Measurements from ENCODE around the gene ABLIM3. TPM values are rescaled to one million over a fixed set of nuclear protein-coding genes. Genes with fewer than 3 reads are reported as not detected.

ABLIM3 gene
- total and polyA plus RNA-seq, 9 of the 15 experiments (the other 6 are each of a cell fraction or from before 2014, with no cell fraction given), result 0.03 to 0.38 (median 0.11) TPM

DNA sequence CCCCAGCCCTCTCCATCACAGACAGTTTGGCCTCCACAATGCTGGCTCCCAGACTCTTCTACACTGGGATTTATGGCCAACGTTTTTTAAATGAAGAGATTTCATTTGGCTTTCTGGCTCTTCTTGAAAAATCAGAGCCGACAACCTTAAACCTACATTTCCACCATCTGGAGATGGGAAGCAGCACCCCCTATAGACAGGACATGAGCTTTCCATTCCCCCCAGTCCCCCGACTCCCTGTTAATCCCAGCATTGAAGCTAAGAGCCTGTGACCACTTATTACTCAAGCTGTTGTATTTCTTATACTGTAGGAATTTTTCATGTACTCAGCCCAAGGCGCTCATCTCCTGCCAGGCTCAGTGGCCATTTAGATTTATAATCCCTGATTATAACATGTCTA, 96.4 kb downstream of the ABLIM3 start:
- TF ChIP-seq, protein P1, sequence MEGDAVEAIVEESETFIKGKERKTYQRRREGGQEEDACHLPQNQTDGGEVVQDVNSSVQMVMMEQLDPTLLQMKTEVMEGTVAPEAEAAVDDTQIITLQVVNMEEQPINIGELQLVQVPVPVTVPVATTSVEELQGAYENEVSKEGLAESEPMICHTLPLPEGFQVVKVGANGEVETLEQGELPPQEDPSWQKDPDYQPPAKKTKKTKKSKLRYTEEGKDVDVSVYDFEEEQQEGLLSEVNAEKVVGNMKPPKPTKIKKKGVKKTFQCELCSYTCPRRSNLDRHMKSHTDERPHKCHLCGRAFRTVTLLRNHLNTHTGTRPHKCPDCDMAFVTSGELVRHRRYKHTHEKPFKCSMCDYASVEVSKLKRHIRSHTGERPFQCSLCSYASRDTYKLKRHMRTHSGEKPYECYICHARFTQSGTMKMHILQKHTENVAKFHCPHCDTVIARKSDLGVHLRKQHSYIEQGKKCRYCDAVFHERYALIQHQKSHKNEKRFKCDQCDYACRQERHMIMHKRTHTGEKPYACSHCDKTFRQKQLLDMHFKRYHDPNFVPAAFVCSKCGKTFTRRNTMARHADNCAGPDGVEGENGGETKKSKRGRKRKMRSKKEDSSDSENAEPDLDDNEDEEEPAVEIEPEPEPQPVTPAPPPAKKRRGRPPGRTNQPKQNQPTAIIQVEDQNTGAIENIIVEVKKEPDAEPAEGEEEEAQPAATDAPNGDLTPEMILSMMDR (IDR thresholded peaks at IDR 0.05 in 2 of 3, conservative IDR thresholded peaks at IDR 0.05 in 1 of 3; ENCODE audit: insufficient read depth in 2 of 3, low read depth in 1 of 3, low read length in 3 of 3), result peak in 2 of 3 experiments; percentile 27 to 33; a peak in 1 of 6 replicates
- no peak for TF ChIP-seq SMAD3 (CRISPR knock-in tag; conservative IDR thresholded peaks at IDR 0.05)
- no peak for TF ChIP-seq ZKSCAN1 (IDR thresholded peaks at IDR 0.05; ENCODE audit: low read depth, low read length)
- no peak for TF ChIP-seq ZNF23 (CRISPR knock-in tag; IDR thresholded peaks at IDR 0.05)
- 0 out of 4 replicates have a peak, but pooled peaks of 1 of the 2 experiments have one; percentile 16 for TF ChIP-seq RAD21 (CRISPR knock-in tag; conservative IDR thresholded peaks at IDR 0.05 in 1 of 2, IDR thresholded peaks at IDR 0.05 in 1 of 2)
- TF ChIP-seq, protein P2, sequence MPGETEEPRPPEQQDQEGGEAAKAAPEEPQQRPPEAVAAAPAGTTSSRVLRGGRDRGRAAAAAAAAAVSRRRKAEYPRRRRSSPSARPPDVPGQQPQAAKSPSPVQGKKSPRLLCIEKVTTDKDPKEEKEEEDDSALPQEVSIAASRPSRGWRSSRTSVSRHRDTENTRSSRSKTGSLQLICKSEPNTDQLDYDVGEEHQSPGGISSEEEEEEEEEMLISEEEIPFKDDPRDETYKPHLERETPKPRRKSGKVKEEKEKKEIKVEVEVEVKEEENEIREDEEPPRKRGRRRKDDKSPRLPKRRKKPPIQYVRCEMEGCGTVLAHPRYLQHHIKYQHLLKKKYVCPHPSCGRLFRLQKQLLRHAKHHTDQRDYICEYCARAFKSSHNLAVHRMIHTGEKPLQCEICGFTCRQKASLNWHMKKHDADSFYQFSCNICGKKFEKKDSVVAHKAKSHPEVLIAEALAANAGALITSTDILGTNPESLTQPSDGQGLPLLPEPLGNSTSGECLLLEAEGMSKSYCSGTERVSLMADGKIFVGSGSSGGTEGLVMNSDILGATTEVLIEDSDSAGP (CRISPR knock-in tag; IDR thresholded peaks at IDR 0.05), result no peak
- no peak for TF ChIP-seq NR1H2 (CRISPR knock-in tag; IDR thresholded peaks at IDR 0.05)
- TF ChIP-seq WHSC1 (IDR thresholded peaks at IDR 0.05; ENCODE audit: low read length), result no peak
- no peak for TF ChIP-seq SMAD4 (CRISPR knock-in tag; conservative IDR thresholded peaks at IDR 0.05)
- TF ChIP-seq ZNF239 (CRISPR knock-in tag; IDR thresholded peaks at IDR 0.05), result no peak
- no peak overlapping the region for H3K9ac ChIP-seq (ENCODE audit: insufficient read depth in 1 of 2, low read depth in 2 of 2, low read length in 2 of 2)
- peaks cover 8 to 28% of the 10 kb centered on the region in 2 experiments; a peak in 4 of 5 replicates for H3K27me3 ChIP-seq (ENCODE audit: control insufficient read depth in 2 of 2, insufficient read depth in 2 of 2, low read length in 2 of 2)
- H3K27ac ChIP-seq (ENCODE audit: extremely low read depth, low read depth, low read length), result no peak overlapping the region
- ATAC-seq (peak; percentile 58; the same call in 2 of the 3 replicates), FAIRE-seq (no peak), DNase-seq (ENCODE audit: extremely low read depth in 1 of 4, low spot score in 3 of 4) (peak in 2 of 4 experiments; percentile 20 to 26)
- ChIA-PET CTCF (ENCODE audit: low intra/inter-chr PET ratio) (interaction anchor here (0.7 kb wide), 1 partner anchor 98 kb away, joined by 3 read pairs; no protein-coding TSS in a partner anchor), POLR2A (no interaction called here)
- no peaks in the 10 kb centered on the region for H4K20me1 ChIP-seq (replicated peaks; ENCODE audit: control insufficient read depth, insufficient read depth, low read length)
- peaks cover 0 to 12% of the 10 kb centered on the region in 2 experiments; a peak in 1 of 5 replicates for H3K4me1 ChIP-seq (replicated peaks in 1 of 2; ENCODE audit: control insufficient read depth in 2 of 2, insufficient read depth in 2 of 2, low read length in 2 of 2)
- in situ Hi-C loops (cut with MboI), result no loop called here
- intact Hi-C loops (cut with micrococcal nuclease), result no loop called here
- no peak overlapping the region for H3K4me3 ChIP-seq
- H3K9me3 ChIP-seq (replicated peaks; ENCODE audit: control insufficient read depth, insufficient read depth, low read depth, low read length), result no peaks in the 10 kb centered on the region
- BruUV-seq (replicated peaks), result no TSS peak
- H3K9me1 ChIP-seq (ENCODE audit: control insufficient read depth, insufficient read depth, low read length), result no peaks in the 10 kb centered on the region
- H3K79me2 ChIP-seq (ENCODE audit: control insufficient read depth, insufficient read depth, low read length), result no peaks in the 10 kb centered on the region
- no peak overlapping the region for H3K4me2 ChIP-seq (ENCODE audit: insufficient read depth, low read length)
- no peak overlapping the region for H2AFZ ChIP-seq (ENCODE audit: low read depth, low read length)
- WGBS (ENCODE audit: insufficient coverage, low coverage, missing lambda C conversion rate), result 9% methylated on average over 4 of the region's 4 CpGs
- H3K36me3 ChIP-seq (ENCODE audit: control insufficient read depth, insufficient read depth, low read length), result no peaks in the 10 kb centered on the region

Data from K562 (cell line).